Lung (tissue), 12 donors: ENCODE measurements around the gene CELF5. TPM values are rescaled to one million over a fixed set of nuclear protein-coding genes. Genes with fewer than 3 reads are reported as not detected.

ENCODE experiments used
- ATAC-seq: fragments of 200-7000 bp; cut with Tn5 transposase; one replicate; pipeline ENCODE4 v1.9.1; 2020; ENCODE audit warnings: moderate number of reproducible peaks; ENCODE audit not compliant: insufficient read depth, low FRiP score
- DNase-seq, 3 donors: peaks; one replicate each; pipeline ENCODE4 v3.0.0-alpha.2; 2013 to 2017
- H3K27ac ChIP-seq, 2 donors: one replicate each; pipeline ENCODE4 v1.5.1; 2013; ENCODE audit warnings: mild to moderate bottlenecking in 2 of 2, moderate library complexity in 2 of 2, control low read depth in 1 of 2, inconsistent platforms in 1 of 2, low read depth in 1 of 2, low read length in 1 of 2
- H3K27me3 ChIP-seq, 3 donors: one replicate each; pipeline ENCODE4 v1.5.1; 2013; ENCODE audit warnings: low read length in 2 of 3; ENCODE audit not compliant: control insufficient read depth in 3 of 3, insufficient read depth in 3 of 3
- H3K36me3 ChIP-seq, 4 donors: one replicate each; pipeline ENCODE4 v1.5.1; 2013; ENCODE audit warnings: low read length in 4 of 4, mild to moderate bottlenecking in 1 of 4, moderate library complexity in 1 of 4; ENCODE audit not compliant: control insufficient read depth in 4 of 4, insufficient read depth in 4 of 4
- H3K4me1 ChIP-seq, 5 donors: one replicate each; pipeline ENCODE4 v1.5.1; 2013; ENCODE audit warnings: low read length in 5 of 5, mild to moderate bottlenecking in 2 of 5, moderate library complexity in 1 of 5; ENCODE audit not compliant: control insufficient read depth in 5 of 5, insufficient read depth in 5 of 5
- H3K4me3 ChIP-seq: one replicate; pipeline ENCODE4 v1.5.1; 2013; ENCODE audit warnings: mild to moderate bottlenecking, control low read depth, moderate library complexity
- H3K9ac ChIP-seq, 2 donors: one replicate each; pipeline ENCODE4 v1.5.1; 2013; ENCODE audit warnings: low read length in 2 of 2, control low read depth in 1 of 2; ENCODE audit not compliant: insufficient read depth in 1 of 2
- H3K9me3 ChIP-seq, 4 donors: one replicate each; pipeline ENCODE4 v1.5.1; 2013; ENCODE audit warnings: low read length in 3 of 4, mild to moderate bottlenecking in 1 of 4, moderate library complexity in 1 of 4; ENCODE audit not compliant: control insufficient read depth in 4 of 4, insufficient read depth in 3 of 4
- WGBS, 2 donors: extraction: QIAGEN DNeasy Blood & Tissue Kit; methylation state at CpG; one replicate each; pipeline ENCODE4 v1.1.7; 2013; 5-methylcytosine and 5-hydroxymethylcytosine counted together
- polyA plus RNA-seq, 2 donors: library from polyadenylated mRNA; stranded (reverse); fragments of 200-250 nt; gene quantifications; one replicate each; pipeline ENCODE4 v1.2.1, GENCODE V29; 2013
- total RNA-seq, 2 donors: library from RNA; depleted of rRNA in 1 of 2; stranded (reverse); fragments of >200 nt in 1 of 2; gene quantifications; one replicate each; pipeline ENCODE4 v1.2.1, GENCODE V29; 2014 to 2021
- TF ChIP-seq, protein P1 (sequence below): IDR thresholded peaks from 2 replicates; pipeline ENCODE4 v1.5.1; 2012; ENCODE audit warnings: mild to moderate bottlenecking; ENCODE audit errors: control extremely low read depth, extremely low read depth
- donor health status: control.
- donor health status: control.
- donor health status: Bipolar disorder and iron deficiency.
- donor health status: healthy.
- donor health status: DM: yes; HTN: yes; CAD: no.

Gene CELF5
- total and polyA plus RNA-seq, 4 donors = 0.08 to 0.14 (median 0.12) TPM; not detected in 1

DNA sequence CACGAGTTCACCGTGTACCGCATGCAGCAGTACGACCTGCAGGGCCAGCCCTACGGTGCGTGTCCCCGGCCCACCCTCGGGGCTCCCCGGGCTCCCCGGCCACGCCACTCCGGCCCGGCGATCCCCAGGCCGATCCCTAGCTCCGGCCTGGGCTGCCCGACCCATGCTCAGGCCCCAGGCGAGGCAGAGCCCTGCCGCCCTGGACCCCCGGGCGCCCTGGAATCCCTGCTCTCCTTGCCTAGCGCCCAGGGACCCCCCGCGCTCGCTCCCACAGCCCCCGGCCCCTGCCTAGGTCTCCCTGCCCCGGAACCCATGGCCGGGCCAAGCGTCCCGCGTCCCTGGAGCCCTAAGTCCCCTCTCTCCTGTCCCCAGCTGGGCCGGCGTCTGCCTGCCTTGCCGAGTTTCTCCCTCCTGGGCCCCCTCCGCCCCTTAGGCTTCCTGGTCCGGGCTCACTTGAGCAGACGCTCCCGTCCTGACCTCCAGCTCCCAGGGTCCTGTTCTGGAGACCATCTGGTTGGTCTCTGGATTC lies 38.2 kb upstream of the CELF5 start:
- ATAC-seq = peak; percentile 4
- H3K4me1 ChIP-seq = peaks cover 0 to 22% (median 4%) of the 10 kb centered on the region in 5 donors
- WGBS, 2 donors = 0 to 1% methylated on average over 24 to 38 of the region's 38 CpGs
- no peaks in the 10 kb centered on the region for H3K9me3 ChIP-seq
- peaks cover 0 to 12% (median 0%) of the 10 kb centered on the region in 4 donors for H3K36me3 ChIP-seq
- H3K27ac ChIP-seq = peak overlapping the region; percentile 61 to 76
- H3K27me3 ChIP-seq = no peaks in the 10 kb centered on the region
- H3K9ac ChIP-seq = peak overlapping the region in 1 of 2 donors; percentile 37
- H3K4me3 ChIP-seq = peak overlapping the region; percentile 93
- TF ChIP-seq, protein P1, sequence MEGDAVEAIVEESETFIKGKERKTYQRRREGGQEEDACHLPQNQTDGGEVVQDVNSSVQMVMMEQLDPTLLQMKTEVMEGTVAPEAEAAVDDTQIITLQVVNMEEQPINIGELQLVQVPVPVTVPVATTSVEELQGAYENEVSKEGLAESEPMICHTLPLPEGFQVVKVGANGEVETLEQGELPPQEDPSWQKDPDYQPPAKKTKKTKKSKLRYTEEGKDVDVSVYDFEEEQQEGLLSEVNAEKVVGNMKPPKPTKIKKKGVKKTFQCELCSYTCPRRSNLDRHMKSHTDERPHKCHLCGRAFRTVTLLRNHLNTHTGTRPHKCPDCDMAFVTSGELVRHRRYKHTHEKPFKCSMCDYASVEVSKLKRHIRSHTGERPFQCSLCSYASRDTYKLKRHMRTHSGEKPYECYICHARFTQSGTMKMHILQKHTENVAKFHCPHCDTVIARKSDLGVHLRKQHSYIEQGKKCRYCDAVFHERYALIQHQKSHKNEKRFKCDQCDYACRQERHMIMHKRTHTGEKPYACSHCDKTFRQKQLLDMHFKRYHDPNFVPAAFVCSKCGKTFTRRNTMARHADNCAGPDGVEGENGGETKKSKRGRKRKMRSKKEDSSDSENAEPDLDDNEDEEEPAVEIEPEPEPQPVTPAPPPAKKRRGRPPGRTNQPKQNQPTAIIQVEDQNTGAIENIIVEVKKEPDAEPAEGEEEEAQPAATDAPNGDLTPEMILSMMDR = no peak
- DNase-seq = no peak

DNA sequence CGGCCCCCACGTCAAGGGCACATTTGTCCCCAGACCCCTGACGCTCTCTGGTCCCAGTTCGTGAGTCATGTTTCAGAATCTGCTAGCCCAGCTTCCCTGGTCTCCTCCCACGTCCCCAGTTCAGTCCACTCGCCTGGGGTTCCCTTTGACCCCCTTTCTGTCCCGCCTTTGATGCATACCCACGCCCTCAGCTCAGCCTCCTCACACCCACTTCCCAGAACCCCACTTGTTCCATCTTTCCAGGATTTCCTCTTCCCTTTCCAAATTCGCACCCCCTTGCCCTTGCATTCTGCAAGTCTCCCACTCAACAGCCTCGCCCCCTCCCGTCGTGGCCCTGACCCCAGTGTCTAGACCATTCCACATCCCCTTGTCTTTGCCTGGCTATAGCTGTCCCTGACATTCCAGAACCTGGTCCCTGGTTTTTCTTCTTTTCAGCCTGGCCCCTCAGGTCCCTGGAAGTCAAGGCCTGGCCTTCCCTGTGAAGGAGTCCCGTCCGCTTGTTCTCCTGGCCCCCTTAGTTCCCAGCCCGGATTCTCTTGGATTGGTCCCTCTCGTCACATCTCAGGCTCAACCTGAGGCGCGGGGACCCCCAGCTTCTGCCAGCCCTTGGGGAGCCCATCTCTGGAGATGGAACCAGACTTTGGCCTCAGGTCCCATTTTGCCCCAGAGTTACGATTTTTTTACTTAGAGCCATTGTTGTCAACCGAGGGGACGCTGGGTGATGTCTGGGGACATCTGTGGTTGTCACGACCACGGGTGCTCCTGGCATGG lies 37.4 kb upstream of the CELF5 start:
- peak overlapping the region; percentile 93 for H3K4me3 ChIP-seq
- H3K9me3 ChIP-seq = no peaks in the 10 kb centered on the region
- DNase-seq = no peak
- H3K9ac ChIP-seq = peak overlapping the region; percentile 25 to 65
- H3K4me1 ChIP-seq = peaks cover 0 to 22% (median 4%) of the 10 kb centered on the region in 5 donors
- TF ChIP-seq, protein P1 = no peak
- ATAC-seq = no peak
- 66 to 71% methylated on average over 23 of the region's 23 CpGs for WGBS, 2 donors
- no peaks in the 10 kb centered on the region for H3K27me3 ChIP-seq
- H3K36me3 ChIP-seq = peaks cover 0 to 15% (median 0%) of the 10 kb centered on the region in 4 donors
- peak overlapping the region in 1 of 2 donors; percentile 76 for H3K27ac ChIP-seq

DNA sequence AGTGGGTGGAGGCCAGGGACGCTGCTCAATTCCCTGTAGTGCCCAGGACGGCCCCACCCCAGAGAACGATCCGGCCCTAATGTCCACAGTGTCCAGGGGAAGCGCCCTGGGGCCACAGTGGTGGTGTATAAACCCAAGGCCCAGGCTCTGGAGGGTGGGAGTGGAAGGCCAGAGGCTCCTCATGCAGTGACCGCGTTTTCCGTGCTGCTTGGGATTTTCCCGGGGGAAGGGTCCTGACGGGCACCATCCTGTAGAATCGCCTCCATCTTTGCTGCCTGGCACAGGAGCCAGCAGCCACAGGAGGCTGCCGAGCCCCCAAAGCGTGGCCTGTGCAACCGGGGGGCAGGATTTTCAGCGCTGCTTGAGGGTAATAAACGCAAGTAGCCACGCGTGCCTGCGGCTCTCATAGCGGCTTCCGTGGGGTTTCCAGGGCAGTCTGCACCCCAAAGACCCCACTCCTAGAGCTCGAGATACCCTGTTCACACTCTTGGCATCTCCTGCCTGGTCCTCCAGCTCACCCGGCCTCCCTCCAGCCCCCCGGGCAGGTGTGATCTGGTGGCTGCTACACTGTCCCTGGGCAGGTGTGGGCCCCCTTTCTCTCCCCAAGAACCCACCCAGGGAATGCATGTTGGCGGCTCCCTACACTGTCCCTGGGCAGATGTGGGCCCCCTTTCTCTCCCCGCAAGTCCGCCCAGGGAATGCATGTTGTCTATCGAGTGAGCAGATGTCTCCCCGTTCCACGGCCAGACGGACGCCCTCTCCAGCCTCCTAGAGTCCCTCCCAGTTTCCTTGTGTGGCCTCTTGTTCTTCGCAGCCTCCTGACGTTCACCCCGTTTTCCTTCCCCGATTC lies 36.6 kb upstream of the CELF5 start:
- Histone ChIP-seq H3K9ac (no peak overlapping the region), H3K36me3 (peaks cover 0 to 19% (median 0%) of the 10 kb centered on the region in 4 donors), H3K27ac (no peak overlapping the region), H3K4me3 (no peak overlapping the region), H3K27me3 (no peaks in the 10 kb centered on the region), H3K9me3 (no peaks in the 10 kb centered on the region), H3K4me1 (peaks cover 0 to 22% (median 4%) of the 10 kb centered on the region in 5 donors)
- ATAC-seq (no peak), DNase-seq (no peak)
- TF ChIP-seq, protein P1 = no peak
- WGBS, 2 donors = 85% methylated on average over 36 of the region's 36 CpGs
